ENCODE results near the gene NUCB1. TPM values are rescaled to one million over a fixed set of nuclear protein-coding genes. Genes with fewer than 3 reads are reported as not detected.

Gene NUCB1
- total and polyA plus RNA-seq, 9 of the 15 experiments (the other 6 are each of a cell fraction or from before 2014, with no cell fraction given): 3.1 to 153 (median 71.7) TPM

GRCh38 chr19:48872182-48872883, 27.8 kb upstream of the NUCB1 start, which contains the start of gene PPP1R15A (continued):
- TF ChIP-seq ZNF57 (CRISPR knock-in tag; IDR thresholded peaks at IDR 0.05) (0 out of 2 replicates have a peak, but pooled peaks have one; percentile 68), ZNF589 (CRISPR knock-in tag; IDR thresholded peaks at IDR 0.05; ENCODE audit: low read depth) (no peak; the same call in 1 of the 2 replicates), IRF1 (CRISPR knock-in tag; IDR thresholded peaks at IDR 0.05; ENCODE audit: borderline replicate concordance) (peak; percentile 43; the same call in 1 of the 2 replicates), ZNF511 (CRISPR knock-in tag; IDR thresholded peaks at IDR 0.05) (peak; percentile 85), FOXM1 (IDR thresholded peaks at IDR 0.05; ENCODE audit: low read depth) (no peak), FOXM1 (CRISPR knock-in tag; IDR thresholded peaks at IDR 0.05; ENCODE audit: low read depth) (peak; percentile 89; the same call in 1 of the 2 replicates), EZH2 (IDR thresholded peaks at IDR 0.05; ENCODE audit: borderline replicate concordance, low read depth, low read length) (no peak), ZNF184 (CRISPR knock-in tag; IDR thresholded peaks at IDR 0.05) (no peak), ZNF175 (CRISPR knock-in tag; IDR thresholded peaks at IDR 0.05; ENCODE audit: low read depth) (peak; percentile 83; the same call in 1 of the 2 replicates), ZNF785 (CRISPR knock-in tag; IDR thresholded peaks at IDR 0.05) (no peak), SRSF9 (IDR thresholded peaks at IDR 0.05; ENCODE audit: borderline replicate concordance, low read depth, low read length) (no peak), VEZF1 (CRISPR knock-in tag; IDR thresholded peaks at IDR 0.05) (no peak; the same call in none of the 2 replicates), HOMEZ (CRISPR knock-in tag; IDR thresholded peaks at IDR 0.05) (no peak), ZNF23 (CRISPR knock-in tag; IDR thresholded peaks at IDR 0.05) (no peak), ILF3 (IDR thresholded peaks at IDR 0.05; ENCODE audit: borderline replicate concordance) (no peak; the same call in 1 of the 2 replicates), BCOR (IDR thresholded peaks at IDR 0.05) (peak; percentile 53; the same call in 1 of the 2 replicates), ZNF253 (CRISPR knock-in tag; conservative IDR thresholded peaks at IDR 0.05) (no peak), ETV5 (CRISPR knock-in tag; IDR thresholded peaks at IDR 0.05; ENCODE audit: low read depth) (0 out of 2 replicates have a peak, but pooled peaks have one; percentile 43), ELF1 (tag; IDR thresholded peaks at IDR 0.05) (no peak), CTCF (IDR thresholded peaks at IDR 0.05 in 2 of 3, conservative IDR thresholded peaks at IDR 0.05 in 1 of 3; ENCODE audit: insufficient read depth in 2 of 3, low read depth in 1 of 3, low read length in 3 of 3) (no peak), RBFOX2 (IDR thresholded peaks at IDR 0.05; ENCODE audit: low read depth, low read length) (peak; percentile 99)
